Suprapubic skin (tissue), 4 donors: Measurements from ENCODE around the gene SLC28A1.

ENCODE experiments used
- EP300 ChIP-seq: sonication (generic); formaldehyde crosslinking; IDR thresholded peaks from one replicate; pipeline ENCODE4 v1.6.1; 2017; ENCODE audit warnings: antibody characterized with exemption
- POLR2A ChIP-seq, 2 donors: fragments of 450-650 bp; IDR thresholded peaks; one replicate each; pipeline ENCODE4 v1.6.1; 2017; ENCODE audit warnings: antibody characterized with exemption in 2 of 2, mild to moderate bottlenecking in 2 of 2, moderate library complexity in 2 of 2
- POLR2AphosphoS5 ChIP-seq, 3 donors: sonication (generic); formaldehyde crosslinking; IDR thresholded peaks; one replicate each; pipeline ENCODE4 v1.6.1; 2017; ENCODE audit warnings: antibody characterized with exemption in 3 of 3
- TF ChIP-seq, protein P1 (sequence below), 2 donors: fragments of 200-600 bp in 1 of 2; fragments of 450-650 bp in 1 of 2; sonication (generic) in 1 of 2; IDR thresholded peaks; one replicate each; pipeline ENCODE4 v1.5.1; 2016 to 2019; ENCODE audit warnings: antibody characterized with exemption in 2 of 2, mild to moderate bottlenecking in 1 of 2, moderate library complexity in 1 of 2

DNA sequence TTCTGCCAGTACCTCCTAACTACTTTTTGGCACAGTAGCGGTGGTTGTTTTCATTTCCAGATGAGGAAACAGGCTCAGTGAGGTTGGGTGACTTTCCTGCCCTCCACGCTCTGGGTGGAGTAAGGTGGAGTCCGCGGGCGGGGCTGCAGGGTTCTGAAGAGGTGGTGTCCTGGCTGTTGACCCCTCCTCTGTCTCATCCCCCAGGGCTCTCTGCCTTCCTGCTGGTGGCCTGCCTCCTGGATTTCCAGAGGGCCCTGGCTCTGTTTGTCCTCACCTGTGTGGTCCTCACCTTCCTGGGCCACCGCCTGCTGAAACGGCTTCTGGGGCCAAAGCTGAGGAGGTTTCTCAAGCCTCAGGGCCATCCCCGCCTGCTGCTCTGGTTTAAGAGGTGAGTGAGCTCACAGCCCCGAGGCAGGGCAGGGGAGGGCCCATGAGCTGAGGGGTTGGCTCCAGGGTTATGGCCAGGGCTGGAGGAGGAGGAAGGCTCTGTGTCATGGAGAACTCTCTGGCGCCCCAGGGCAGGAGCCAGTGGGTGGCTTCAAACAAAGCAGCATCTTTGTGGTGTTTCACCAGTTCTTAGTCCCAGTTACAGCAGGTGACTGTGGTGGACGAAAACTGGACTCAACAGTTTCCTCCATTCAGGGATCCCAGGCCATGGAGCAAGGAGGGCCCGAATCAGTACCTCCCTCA, 10.4 kb downstream of the SLC28A1 start:
- TF ChIP-seq POLR2A (IDR thresholded peaks at IDR 0.05): no peak
- TF ChIP-seq, protein P1, sequence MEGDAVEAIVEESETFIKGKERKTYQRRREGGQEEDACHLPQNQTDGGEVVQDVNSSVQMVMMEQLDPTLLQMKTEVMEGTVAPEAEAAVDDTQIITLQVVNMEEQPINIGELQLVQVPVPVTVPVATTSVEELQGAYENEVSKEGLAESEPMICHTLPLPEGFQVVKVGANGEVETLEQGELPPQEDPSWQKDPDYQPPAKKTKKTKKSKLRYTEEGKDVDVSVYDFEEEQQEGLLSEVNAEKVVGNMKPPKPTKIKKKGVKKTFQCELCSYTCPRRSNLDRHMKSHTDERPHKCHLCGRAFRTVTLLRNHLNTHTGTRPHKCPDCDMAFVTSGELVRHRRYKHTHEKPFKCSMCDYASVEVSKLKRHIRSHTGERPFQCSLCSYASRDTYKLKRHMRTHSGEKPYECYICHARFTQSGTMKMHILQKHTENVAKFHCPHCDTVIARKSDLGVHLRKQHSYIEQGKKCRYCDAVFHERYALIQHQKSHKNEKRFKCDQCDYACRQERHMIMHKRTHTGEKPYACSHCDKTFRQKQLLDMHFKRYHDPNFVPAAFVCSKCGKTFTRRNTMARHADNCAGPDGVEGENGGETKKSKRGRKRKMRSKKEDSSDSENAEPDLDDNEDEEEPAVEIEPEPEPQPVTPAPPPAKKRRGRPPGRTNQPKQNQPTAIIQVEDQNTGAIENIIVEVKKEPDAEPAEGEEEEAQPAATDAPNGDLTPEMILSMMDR (IDR thresholded peaks at IDR 0.05): no peak
- no peak for TF ChIP-seq EP300
- no peak for TF ChIP-seq POLR2AphosphoS5 (IDR thresholded peaks at IDR 0.05)
